ENCODE data around the gene SOX10.

DNA sequence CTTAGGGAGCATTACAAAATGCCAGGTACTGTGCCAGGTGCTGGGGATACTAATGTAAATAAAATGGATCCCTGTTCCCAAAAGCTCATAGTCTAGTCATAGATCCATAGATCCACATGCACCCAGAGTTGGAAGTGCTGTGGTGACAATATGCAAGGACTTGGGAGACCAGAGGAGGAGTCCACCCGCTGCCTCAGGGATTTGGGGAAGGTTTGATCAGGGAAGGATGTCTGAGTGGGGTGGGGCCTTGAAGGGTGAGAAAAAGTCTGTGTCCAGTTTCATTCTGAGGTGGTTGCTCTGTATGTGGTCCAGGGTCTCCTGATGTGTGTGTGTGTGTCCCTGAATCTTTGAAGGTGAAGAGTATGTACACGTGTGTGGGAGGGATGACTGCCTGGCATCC is 9.2 kb downstream of the SOX10 start:
- TF ChIP-seq CTCF (IDR thresholded peaks at IDR 0.05; ENCODE audit: insufficient read depth, low read depth, low read length) (no peak), EZH2 (IDR thresholded peaks at IDR 0.05; ENCODE audit: insufficient read depth, low read length) (no peak)

Measured in astrocyte (in vitro differentiated cells and primary cell).